Measurements from ENCODE around the gene GSTM2.

GRCh38 chr1:109719337-109719837 is 51.5 kb downstream of the GSTM2 start:
- TF ChIP-seq CTCF (conservative IDR thresholded peaks at IDR 0.05) (no peak), EZH2 (IDR thresholded peaks at IDR 0.05; ENCODE audit: low read depth) (no peak)
